Tibial artery (tissue), 4 donors: Measurements from ENCODE around the gene COQ2.

ENCODE experiments used
- DNase-seq, 2 donors: peaks; one replicate each; pipeline ENCODE4 v3.0.0-alpha.2; 2019
- H3K27ac ChIP-seq, 2 donors: fragments of 200-600 bp; sonication (generic) in 1 of 2; 1 replicate in 1 of 2; 2 replicates in 1 of 2; pipeline ENCODE4 v1.5.1; 2018 to 2019; ENCODE audit warnings: mild to moderate bottlenecking in 1 of 2
- H3K27me3 ChIP-seq, 2 donors: fragments of 200-600 bp; sonication (generic) in 1 of 2; one replicate each; pipeline versions ENCODE4 v1.5.1 to v1.6.0; 2016 to 2019
- H3K36me3 ChIP-seq, 3 donors: fragments of 200-600 bp; sonication (generic) in 2 of 3; one replicate each; pipeline ENCODE4 v1.5.1; 2016 to 2019; ENCODE audit warnings: mild to moderate bottlenecking in 2 of 3
- H3K4me1 ChIP-seq, 4 donors: fragments of 200-600 bp; sonication (generic) in 2 of 4; 1 replicate in 3 of 4; 2 replicates in 1 of 4; pipeline ENCODE4 v1.5.1; 2016 to 2019
- H3K4me3 ChIP-seq, 2 donors: fragments of 200-600 bp; sonication (generic) in 1 of 2; 1 replicate in 1 of 2; 2 replicates in 1 of 2; pipeline ENCODE4 v1.5.1; 2018 to 2019; ENCODE audit warnings: mild to moderate bottlenecking in 2 of 2
- H3K9me3 ChIP-seq, 3 donors: fragments of 200-600 bp; sonication (generic) in 1 of 3; one replicate each; pipeline ENCODE4 v1.5.1; 2016 to 2019
- CTCF ChIP-seq, 2 experiments: fragments of 200-600 bp in 1 of 2; fragments of 450-650 bp in 1 of 2; IDR thresholded peaks; one replicate each; pipeline ENCODE4 v1.5.1; 2017 to 2019; ENCODE audit warnings: antibody characterized with exemption in 2 of 2, mild to moderate bottlenecking in 1 of 2, moderate library complexity in 1 of 2
- intact Hi-C: fragments of 100-400 bp; cut with DNase I; formaldehyde crosslinking; loops from one replicate; pipeline ENCODE4 v1.15.0; 2023; ENCODE audit warnings: low total_unique reads

Gene COQ2

GRCh38 chr4:83216959-83217683 is 67.5 kb downstream of the COQ2 start:
- Histone ChIP-seq H3K27me3 (no peaks in the 10 kb centered on the region), H3K4me3 (no peak overlapping the region), H3K36me3 (no peaks in the 10 kb centered on the region), H3K4me1 (no peaks in the 10 kb centered on the region), H3K27ac (no peak overlapping the region), H3K9me3 (no peaks in the 10 kb centered on the region)
- TF ChIP-seq CTCF (IDR thresholded peaks at IDR 0.05), result no peak
- intact Hi-C loops, result no loop called here
- no peak for DNase-seq

GRCh38 chr4:83214079-83214478 is 70.5 kb downstream of the COQ2 start:
- Histone ChIP-seq H3K36me3 (no peaks in the 10 kb centered on the region), H3K9me3 (no peaks in the 10 kb centered on the region), H3K27me3 (no peaks in the 10 kb centered on the region), H3K4me1 (no peaks in the 10 kb centered on the region), H3K4me3 (no peak overlapping the region), H3K27ac (no peak overlapping the region)
- DNase-seq, result no peak
- no peak for TF ChIP-seq CTCF (IDR thresholded peaks at IDR 0.05)
- intact Hi-C loops, result no loop called here
